Renal cortical epithelial cell (primary cell): ENCODE measurements around the gene TEX22. TPM values are rescaled to one million over a fixed set of nuclear protein-coding genes. Genes with fewer than 3 reads are reported as not detected.

Source experiments
- DNase-seq: peaks from one replicate; pipeline ENCODE4 v3.0.0-alpha.2; 2011; ENCODE audit warnings: low read depth
- total RNA-seq: library from RNA; depleted of rRNA; stranded (reverse); fragments of >200 nt; gene quantifications from 2 replicates; pipeline ENCODE4 v1.2.3, GENCODE V29; 2014

The TEX22 gene
- total RNA-seq, 1 donor from 2014 or later, result 0.60 TPM

GRCh38 chr14:105366386-105367074, 31.8 kb upstream of the TEX22 start:
- no peak for DNase-seq

DNA sequence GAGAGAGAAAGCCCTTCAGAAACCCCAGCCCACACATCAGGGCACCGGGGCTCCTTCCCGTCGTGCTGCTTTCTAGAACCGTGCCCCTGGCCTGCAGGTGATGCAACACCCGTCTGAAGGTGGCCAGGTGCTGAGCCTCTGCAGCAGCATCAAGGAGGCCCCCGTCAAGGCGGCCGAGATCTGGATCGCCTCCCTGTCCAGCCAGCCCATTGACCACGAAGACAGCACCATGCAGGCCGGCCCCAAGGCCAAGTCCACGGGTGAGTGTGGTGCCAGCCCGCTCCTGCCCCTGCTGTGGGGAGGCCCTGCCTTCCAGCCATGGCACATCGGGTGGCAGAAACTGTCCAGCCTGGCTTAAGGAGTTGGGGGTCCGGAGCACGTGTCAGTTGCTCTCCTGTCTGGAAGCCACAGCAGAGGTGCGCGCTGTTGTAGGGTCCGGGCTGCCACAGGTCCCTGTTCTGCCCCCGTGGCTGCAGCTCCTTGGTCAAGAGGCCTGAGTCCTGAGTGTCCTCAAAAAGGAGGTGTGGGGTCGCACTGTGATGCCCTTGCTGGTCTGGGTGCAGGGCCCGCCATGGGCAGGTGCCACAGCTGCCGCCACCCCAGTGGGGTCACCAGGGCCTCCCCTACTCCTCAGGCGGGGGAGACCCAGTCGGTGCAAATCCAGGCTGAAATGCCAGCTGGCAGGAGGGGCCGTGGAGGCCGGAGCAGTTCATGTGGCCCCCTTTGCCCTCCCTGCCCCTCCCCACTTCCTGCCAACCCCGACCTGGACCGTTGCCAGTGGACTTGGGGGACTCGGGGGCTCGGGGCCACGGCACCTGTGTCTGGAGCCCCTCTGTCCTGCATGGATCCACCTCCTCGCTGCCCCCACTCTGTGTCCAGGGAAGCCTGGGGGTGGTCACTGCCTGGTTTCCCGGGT, 31.0 kb upstream of the TEX22 start:
- DNase-seq, result no peak

DNA sequence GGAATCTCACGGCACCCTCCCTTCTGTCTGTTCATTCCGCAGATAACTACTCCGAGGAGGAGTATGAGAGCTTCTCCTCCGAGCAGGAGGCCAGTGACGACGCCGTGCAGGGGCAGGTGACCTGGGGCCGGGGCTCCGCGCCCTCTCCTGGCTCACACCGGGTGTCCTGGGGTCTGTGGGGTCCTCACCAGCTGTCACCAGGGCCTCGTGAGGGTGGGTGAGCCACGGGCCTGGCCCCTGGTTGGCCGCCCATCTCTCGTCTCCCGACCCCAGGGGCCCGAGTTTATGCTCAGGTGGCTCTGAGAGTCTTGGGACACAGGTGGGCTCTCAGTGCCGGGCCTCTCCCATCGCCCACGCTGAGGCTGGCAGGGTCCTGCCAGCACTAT, 30.3 kb upstream of the TEX22 start:
- DNase-seq, result no peak

DNA sequence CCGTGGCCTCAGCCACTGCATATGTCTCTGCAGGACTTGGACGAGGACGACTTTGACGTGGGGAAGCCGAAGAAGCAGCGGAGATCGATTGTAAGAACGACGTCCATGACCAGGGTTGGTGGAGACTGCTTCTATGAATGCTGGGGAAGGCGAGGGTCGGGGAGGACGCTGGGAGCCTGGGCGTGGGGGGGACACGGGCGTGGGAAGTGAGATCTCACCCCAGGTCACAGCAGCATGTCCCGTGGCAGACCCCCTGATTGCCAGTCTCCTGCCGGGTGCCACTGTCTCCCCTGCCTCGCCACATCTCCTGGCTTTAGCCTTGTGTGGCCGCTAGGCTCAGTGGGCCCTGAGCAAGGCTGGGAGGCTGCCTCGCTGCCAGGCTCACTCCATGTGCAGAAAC, 29.9 kb upstream of the TEX22 start:
- no peak for DNase-seq

DNA sequence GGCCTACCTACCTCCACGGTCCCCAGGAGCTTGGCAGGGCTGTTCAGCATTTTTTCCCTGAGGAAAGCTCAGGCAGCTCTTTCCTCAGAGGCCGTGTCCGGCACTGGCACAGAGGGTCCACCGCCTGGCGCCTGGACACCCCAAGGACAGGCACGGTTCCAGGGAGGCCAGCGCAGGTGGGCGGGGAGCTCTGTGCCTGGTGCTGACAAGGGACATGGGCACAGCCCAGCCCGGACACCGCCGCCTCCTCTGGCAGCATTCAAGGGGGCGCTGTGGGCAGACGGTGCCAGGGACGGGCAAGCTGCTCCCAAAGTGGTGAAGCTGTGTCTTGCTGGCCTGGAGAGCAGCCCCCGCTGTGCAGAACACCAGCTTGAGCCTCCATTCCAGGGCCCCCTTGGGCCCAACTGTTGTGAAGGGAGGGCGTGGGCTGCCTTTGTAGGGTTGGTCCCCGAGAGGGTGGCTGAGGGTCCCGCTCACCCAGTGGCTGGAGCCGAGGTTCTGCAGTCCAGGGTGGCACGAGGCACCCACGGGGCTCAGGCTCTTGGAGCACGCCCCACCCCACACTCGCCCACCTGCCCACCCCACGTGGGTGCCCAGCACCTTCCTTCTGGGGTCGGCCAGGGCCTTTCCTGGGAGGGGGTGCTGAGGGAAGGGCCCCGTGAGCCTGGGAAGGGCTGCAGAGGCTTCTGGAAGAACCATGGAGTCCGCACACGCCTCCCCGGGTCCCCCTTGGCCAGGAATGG, 29.3 kb upstream of the TEX22 start:
- no peak for DNase-seq

GRCh38 chr14:105369653-105370040, 28.7 kb upstream of the TEX22 start:
- DNase-seq, result no peak

DNA sequence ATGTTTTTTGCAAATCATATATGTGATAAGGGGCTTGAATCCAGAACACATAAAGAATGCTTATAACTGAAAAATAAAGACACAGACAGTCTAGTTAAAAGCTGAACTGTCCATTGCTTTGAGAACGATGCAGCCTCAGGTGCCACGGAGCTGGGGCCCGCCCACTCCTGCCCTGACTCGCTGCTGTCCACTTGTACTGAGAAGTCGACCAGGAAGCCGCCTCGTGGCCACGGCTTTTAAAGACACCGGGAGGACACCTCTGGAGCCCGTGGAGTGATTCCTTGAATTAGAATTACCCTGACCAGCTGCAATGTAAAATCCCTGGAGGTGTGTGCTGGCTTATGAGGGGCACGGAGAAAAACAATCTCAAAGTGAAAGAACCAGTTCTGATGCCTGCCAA, 23.9 kb upstream of the TEX22 start:
- DNase-seq, result no peak

GRCh38 chr14:105375635-105376057, 22.7 kb upstream of the TEX22 start:
- no peak for DNase-seq

DNA sequence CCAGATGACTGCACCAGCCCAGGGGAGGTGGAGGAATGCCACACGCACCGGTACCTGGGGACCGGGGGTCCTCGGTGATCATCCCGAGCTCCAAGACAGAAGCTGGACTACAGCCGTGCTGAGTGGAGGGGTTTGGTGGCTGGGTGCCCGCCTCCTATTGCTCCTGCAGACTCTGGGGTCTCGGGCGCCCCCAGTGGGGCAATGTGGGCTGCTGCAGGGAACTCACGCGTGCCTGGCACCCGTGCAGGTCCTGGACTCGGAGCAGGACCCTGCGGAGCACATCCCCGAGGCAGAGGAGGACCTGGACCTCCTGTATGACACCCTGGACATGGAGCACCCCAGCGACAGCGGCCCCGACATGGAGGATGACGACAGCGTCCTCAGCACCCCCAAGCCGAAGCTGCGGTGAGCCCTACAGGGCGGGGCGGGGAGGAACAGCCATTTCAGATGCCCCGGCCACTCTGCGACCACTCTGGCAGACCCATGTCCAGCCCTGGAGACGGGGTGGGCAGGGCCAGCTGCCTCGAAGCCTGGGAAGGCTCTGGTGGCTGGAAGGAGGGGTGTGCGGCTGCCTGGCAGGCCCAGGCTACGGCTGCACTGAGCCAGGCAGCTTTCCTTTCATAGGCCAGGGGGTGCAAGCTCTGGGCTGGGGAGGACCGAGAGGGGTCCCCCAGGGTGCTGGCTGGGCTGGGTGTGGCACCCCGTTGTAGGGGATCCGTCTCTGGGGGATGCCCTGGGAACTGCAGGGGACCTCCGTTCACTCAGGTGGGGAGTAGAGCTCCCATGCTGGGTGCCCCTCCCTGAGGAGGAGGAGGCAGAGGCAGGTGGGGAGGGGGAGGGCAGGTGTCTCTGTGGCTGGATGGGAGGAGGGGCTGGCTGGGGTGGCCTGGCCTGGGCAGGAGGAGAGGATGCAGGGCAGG, 21.6 kb upstream of the TEX22 start:
- DNase-seq, result no peak

- DNase-seq, result no peak
Observed at GRCh38 chr14:105377555-105378182, 20.7 kb upstream of the TEX22 start.

- no peak for DNase-seq
Observed at GRCh38 chr14:105378199-105378598, 20.1 kb upstream of the TEX22 start.

DNA sequence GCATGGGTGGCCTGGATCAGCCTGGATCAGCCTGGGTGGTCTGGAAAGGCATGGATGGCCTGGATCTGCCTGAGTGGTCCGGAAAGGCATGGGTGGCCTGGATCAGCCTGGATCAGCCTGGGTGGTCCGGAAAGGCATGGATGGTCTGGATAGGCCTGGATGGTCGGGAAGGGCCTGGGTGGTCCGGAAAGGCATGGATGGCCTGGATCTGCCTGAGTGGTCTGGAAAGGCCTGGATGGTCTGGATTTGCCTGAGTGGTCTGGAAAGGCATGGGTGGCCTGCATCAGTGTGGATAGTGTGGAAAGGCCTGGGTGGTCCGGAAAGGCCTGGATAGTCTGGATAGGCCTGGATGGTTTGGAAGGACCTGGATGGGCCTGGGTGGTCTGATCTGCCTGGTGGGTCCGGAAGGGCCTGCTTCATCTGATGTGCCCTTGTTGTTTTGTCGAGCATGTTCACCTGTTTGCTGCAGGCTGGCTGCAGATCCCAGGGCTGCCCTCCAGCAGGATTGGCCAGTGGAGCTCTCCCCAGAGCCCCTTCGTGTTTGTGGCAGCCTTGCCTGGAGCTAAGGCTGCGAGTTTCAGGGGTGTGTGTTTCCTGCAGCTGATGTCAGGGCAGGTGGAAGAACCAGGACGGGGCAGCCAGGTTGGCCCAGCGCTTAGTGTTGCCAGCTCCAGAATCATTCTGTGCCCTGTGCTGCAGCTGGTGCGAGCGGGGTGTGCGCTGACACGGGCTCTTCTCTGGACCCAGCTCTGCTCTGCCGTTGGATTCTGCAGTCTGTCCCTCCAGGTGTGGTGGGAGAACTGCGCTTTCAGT, 19.3 kb upstream of the TEX22 start:
- no peak for DNase-seq

DNA sequence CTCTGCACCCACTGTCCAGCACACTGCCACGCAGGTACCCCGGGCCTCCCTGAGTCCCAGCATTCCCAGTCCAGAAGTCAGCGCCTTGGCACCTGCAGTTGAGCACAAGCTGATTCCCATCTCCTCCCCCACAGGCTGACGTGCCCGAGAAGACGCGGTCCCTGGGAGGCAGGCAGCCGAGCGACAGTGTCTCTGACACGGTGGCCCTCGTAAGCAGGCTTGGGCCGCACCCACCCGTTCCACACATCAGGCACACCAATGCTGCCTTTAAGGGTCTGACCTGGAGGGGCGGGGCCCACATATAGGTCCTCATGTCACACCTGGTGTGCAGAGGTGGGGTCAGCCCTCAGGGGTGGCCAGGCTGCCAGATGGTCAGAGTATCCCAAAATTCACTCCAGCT, 18.4 kb upstream of the TEX22 start:
- DNase-seq, result no peak

GRCh38 chr14:105380756-105381155, 17.6 kb upstream of the TEX22 start:
- no peak for DNase-seq

DNA sequence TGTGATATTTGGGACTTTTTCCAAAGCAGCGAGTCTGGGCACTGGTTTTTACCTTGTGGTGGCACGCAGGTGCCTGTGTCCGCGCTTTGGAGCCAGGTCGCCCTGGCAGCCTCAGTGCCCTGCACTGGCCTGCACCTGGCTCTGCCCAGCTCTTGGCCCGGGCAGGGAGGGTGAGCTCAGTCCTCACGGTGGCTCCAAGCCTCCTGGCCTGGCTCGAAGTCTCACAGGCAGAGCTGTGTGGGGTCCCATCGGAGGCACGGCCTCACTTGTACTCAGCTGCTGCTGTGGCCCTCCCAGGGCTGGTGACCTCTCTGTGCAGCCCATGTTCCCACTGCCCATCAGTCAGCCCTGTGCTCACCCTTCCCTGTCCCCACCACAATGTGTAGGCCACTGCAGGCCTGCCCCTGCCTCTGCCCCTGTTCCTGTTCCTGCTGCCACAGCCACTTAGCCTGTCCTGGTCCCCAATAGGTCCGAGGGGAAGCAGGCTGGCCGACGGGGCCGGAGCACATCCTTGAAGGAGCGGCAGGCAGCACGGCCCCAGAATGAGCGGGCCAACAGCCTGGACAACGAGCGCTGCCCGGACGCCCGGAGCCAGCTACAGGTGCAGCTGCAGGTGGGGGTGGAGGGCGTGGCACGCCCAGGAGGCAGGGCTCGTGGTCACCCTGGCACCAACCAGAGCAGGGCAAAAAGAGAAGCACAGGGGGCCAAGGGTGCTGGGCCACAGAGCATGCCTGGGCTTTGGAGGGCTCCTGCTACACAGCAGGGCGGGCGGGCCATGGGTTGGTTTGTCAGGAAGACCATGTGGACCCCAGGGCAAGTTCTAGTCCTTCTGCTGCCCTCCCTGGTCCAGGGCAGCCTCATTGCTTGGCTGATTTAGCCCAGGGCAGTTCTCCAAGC, 16.6 kb upstream of the TEX22 start:
- DNase-seq, result no peak

GRCh38 chr14:105382343-105383082, 15.8 kb upstream of the TEX22 start:
- DNase-seq, result no peak

- no peak for DNase-seq
Observed at GRCh38 chr14:105383083-105383730, 15.1 kb upstream of the TEX22 start.

DNA sequence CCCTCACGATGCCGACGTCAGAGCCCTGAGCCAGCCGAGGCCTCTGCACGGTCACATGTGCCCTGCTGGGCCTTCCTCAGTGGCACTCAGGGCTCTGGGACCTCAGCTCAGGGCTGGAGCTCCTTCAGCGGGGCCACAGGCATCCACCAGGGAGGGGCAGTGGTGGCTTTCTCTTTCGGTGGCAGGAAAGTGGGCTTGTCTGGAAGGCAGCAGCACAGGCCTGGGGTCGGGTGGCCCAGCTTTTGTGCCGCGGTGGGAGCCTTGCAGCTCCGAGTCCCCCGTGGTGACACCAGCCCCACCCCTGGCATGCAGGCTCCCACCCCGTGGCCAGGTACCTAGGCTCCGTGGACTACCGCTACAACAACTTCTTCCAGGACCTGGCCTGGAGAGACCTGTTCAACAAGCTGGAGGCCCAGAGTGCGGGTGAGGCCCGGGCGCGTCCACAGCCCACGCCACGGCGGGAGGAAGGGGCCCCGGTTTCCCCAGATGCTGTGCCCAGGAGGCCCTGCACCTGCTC, 14.2 kb upstream of the TEX22 start:
- no peak for DNase-seq
